H1 (cell line): ENCODE measurements around the gene UNC5B. TPM values are rescaled to one million over a fixed set of nuclear protein-coding genes. Genes with fewer than 3 reads are reported as not detected.

Experiments used
- CEBPB ChIP-seq: IDR thresholded peaks from 2 replicates; pipeline ENCODE4 v1.6.1; 2012; ENCODE audit warnings: low read depth, low read length
- CHD1 ChIP-seq: IDR thresholded peaks from 2 replicates; pipeline ENCODE4 v1.6.1; 2012; ENCODE audit warnings: low read depth, low read length, improper control_type of control experiment
- CHD7 ChIP-seq: fragments of 300-600 bp; sonication (generic); IDR thresholded peaks from 2 replicates; pipeline ENCODE4 v1.7.1; 2012; ENCODE audit warnings: low read length, moderate library complexity, mild to moderate bottlenecking, inconsistent platforms; ENCODE audit not compliant: insufficient replicate concordance
- EZH2 ChIP-seq: fragments of 200-600 bp; sonication (generic); IDR thresholded peaks from 2 replicates; pipeline ENCODE4 v1.7.1; 2012; ENCODE audit warnings: low read depth, mild to moderate bottlenecking, moderate library complexity, low read length, inconsistent platforms; ENCODE audit not compliant: severe bottlenecking
- GTF2F1 ChIP-seq: IDR thresholded peaks from 2 replicates; pipeline ENCODE4 v1.6.1; 2012; ENCODE audit warnings: low read depth, low read length, improper control_type of control experiment, borderline replicate concordance
- KDM4A ChIP-seq: IDR thresholded peaks from one replicate; pipeline ENCODE4 v1.7.1; 2012; ENCODE audit warnings: low read depth, mild to moderate bottlenecking, moderate library complexity, low read length, inconsistent platforms; ENCODE audit not compliant: severe bottlenecking
- MAFK ChIP-seq: IDR thresholded peaks from 2 replicates; pipeline ENCODE4 v1.6.1; 2012; ENCODE audit warnings: low read depth, mild to moderate bottlenecking, improper control_type of control experiment, low read length
- NRF1 ChIP-seq: IDR thresholded peaks from 2 replicates; pipeline ENCODE4 v1.6.1; 2011; ENCODE audit warnings: mild to moderate bottlenecking, low read depth, low read length, improper control_type of control experiment
- TAF7 ChIP-seq: optimal IDR thresholded peaks from 2 replicates; pipeline ENCODE3; 2011; ENCODE audit warnings: low read depth, mild to moderate bottlenecking, inconsistent platforms, low read length, moderate library complexity, borderline replicate concordance
- TBP ChIP-seq: IDR thresholded peaks from 2 replicates; pipeline ENCODE4 v1.6.1; 2011; ENCODE audit warnings: low read depth, low read length, improper control_type of control experiment
- TCF12 ChIP-seq: IDR thresholded peaks from 2 replicates; pipeline ENCODE4 v1.6.1; 2011; ENCODE audit warnings: low read depth, mild to moderate bottlenecking, low read length
- TEAD4 ChIP-seq: IDR thresholded peaks from 2 replicates; pipeline ENCODE4 v1.6.1; 2012; ENCODE audit warnings: low read depth, low read length, inconsistent platforms, mixed read lengths
- polyA plus RNA-seq, 7 experiments: library from polyadenylated mRNA; depleted of rRNA in 3 of 7; stranded (reverse) in 5 of 7; unstranded in 2 of 7; fragments of >200 nt in 5 of 7; fragments of 200-250 nt in 2 of 7; gene quantifications; 1 replicate in 5 of 7; 2 replicates in 1 of 7; 4 replicates in 1 of 7; pipeline versions ENCODE4 v1.2.1 to v1.2.3, GENCODE V29; 2011 to 2013; ENCODE audit warnings: missing spikeins in 2 of 7, mixed read lengths in 2 of 7
- total RNA-seq: library from RNA; stranded (reverse); fragmentation: NEBNext Ultra II Directional; extraction: Animal tissue kit (Norgen Biotek cat#: 25700); gene quantifications from 2 replicates; pipeline ENCODE4 v1.2.1, GENCODE V29; 2021

The UNC5B gene
- total and polyA plus RNA-seq, 2 of the 8 experiments (the other 6 are each of a cell fraction or from before 2014, with no cell fraction given), result 27.9 to 31.8 TPM

GRCh38 chr10:71263376-71263775, 51.0 kb downstream of the UNC5B start (continued):
- TF ChIP-seq CHD7 (no peak), MAFK (no peak), TAF7 (no peak), GTF2F1 (no peak), NRF1 (no peak), CHD1 (no peak), TBP (no peak), CEBPB (no peak), TCF12 (no peak), TEAD4 (no peak), EZH2 (no peak), KDM4A (no peak)
